Measurements from ENCODE around the gene GPR137B.
A peak's percentile ranks its signal among the peaks of the same experiment; 100 is the strongest.

GPR137B gene, protein sequence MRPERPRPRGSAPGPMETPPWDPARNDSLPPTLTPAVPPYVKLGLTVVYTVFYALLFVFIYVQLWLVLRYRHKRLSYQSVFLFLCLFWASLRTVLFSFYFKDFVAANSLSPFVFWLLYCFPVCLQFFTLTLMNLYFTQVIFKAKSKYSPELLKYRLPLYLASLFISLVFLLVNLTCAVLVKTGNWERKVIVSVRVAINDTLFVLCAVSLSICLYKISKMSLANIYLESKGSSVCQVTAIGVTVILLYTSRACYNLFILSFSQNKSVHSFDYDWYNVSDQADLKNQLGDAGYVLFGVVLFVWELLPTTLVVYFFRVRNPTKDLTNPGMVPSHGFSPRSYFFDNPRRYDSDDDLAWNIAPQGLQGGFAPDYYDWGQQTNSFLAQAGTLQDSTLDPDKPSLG

DNA sequence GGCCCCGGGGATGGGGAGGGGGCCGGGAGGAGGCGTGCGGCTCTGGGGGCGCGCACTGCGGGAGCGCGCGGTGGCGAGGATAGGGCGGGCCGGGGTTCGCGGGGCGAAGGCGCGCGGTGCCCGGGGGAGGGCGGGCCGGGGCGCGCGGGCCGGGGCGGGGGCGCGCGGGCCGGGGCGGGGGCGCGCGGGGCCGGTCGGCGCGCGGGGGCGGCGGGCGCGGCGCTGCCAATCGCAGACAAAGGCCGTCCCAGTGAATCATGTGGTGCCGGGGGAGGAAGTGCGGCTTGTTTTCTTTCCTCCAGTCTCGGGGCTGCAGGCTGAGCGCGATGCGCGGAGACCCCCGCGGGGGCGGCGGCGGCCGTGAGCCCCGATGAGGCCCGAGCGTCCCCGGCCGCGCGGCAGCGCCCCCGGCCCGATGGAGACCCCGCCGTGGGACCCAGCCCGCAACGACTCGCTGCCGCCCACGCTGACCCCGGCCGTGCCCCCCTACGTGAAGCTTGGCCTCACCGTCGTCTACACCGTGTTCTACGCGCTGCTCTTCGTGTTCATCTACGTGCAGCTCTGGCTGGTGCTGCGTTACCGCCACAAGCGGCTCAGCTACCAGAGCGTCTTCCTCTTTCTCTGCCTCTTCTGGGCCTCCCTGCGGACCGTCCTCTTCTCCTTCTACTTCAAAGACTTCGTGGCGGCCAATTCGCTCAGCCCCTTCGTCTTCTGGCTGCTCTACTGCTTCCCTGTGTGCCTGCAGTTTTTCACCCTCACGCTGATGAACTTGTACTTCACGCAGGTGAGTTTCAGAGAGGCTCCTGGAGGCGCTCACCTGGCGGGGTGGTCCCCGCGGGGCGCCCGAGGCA lies at the start of gene GPR137B:
TSS of gene GPR137B (plus strand) at position 287 of the 851 bp plus-strand sequence. CDS start at position 371, 84 bp downstream.
- peak; percentile 67 for DNase-seq

DNA sequence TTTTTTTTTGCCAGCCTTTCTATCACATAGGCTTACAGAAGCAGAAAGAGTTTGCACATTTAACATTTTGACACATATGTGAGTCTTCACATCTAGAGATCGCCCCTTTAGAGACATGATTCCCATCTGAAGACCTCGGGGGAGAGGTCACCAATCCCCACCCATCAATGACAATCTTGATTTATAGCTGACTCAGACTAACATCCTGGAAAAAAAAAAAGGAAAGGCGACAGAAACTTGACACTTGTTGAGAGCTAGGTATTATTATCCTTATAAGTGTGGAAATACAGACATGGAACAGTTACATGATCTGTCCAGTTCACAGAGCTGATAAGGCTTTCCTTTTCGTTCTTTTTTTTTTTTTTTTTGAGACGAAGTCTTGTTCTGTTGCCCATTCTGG lies 49.4 kb upstream of the GPR137B start:
- DNase-seq, result no peak

DNA sequence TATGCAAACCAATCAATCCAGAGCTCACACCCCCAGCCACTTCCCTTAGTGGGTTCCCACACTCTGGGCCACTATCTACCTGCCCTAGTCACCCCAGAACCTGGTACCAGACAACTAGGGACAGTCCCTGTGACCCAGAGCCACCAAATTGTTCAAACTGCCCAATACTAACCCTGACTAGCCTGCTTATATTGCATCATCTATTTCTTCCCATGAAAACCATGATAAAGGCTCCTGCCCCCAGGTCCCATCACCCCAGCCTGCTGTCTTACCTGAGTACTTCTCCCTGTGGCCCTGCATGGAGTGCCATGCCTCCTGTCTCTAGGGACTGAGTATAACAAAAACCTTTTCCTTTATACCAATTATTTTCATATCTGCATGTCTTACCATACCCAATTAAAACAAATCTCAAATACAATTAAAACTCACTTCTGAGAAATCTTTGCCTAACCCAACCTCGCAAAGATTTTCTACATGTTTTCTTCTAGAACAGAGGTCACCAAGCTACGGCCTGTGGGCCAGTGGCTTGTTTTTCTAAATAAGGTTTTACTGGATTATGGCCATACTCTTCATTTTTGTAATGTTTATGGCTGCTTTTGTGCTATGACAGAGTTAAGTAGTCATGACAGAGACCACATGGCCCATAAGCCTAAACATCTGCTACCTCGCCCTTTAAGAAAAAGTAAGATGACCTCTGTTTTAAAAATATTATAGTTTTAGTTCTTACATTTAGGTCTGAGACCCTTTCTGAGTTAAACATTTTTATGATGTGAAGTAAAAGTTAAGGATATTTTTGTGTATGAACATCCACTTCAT lies 46.4 kb upstream of the GPR137B start:
- DNase-seq, result no peak

DNA sequence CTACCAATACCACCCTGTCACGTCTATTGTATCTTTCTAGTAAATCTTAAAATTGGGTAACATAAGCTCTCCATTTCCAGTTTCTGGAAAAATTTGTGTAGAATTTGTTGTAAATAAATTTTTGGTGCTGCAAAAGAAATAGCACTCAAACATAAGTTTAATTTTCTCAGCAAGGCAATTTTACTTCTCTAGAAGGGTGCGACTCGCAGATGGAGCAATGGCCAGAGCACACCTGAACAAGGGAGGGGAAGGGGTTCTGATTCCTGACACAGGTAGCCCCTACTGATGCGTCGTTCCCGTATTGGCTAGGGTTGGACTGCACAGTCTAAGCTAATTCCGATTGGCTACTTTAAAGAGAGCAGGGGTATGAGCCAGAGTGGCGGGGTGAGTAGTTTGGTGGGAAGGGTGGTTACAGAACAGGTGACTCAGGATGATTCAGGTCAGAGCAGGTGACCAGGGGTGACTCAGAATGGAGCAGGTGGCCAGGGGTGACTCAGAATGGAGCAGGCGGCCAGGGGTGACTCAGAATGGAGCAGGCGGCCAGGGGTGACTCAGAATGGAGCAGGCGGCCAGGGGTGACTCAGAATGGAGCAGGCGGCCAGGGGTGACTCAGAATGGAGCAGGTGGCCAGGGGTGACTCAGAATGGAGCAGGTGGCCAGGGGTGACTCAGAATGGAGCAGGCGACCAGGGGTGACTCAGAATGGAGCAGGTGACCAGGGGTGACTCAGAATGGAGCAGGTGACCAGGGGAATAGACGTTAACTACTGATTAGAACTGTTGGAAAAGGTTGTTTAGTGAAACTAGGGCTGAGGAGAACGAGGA lies 45.5 kb upstream of the GPR137B start:
- DNase-seq, result peak; percentile 80

DNA sequence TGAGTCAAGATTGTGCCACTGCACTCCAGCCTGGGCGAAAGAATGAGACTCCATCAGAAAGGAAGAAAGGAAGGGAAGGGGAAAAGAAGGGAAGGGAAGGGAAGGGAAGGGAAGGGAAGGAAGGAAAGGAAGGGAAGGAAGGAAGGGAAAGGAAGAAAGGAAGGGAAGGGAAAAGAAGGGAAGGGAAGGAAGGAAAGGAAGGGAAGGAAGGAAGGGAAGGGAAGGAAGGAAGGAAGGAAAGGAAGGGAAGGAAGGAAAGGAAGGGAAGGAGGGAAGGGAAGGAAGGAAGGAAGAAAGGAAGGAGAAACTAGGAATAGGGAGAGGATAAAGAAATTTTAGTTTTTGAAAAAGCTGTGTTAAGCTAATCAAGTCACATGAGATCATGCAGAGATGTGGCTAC lies 44.1 kb upstream of the GPR137B start:
- no peak for DNase-seq

DNA sequence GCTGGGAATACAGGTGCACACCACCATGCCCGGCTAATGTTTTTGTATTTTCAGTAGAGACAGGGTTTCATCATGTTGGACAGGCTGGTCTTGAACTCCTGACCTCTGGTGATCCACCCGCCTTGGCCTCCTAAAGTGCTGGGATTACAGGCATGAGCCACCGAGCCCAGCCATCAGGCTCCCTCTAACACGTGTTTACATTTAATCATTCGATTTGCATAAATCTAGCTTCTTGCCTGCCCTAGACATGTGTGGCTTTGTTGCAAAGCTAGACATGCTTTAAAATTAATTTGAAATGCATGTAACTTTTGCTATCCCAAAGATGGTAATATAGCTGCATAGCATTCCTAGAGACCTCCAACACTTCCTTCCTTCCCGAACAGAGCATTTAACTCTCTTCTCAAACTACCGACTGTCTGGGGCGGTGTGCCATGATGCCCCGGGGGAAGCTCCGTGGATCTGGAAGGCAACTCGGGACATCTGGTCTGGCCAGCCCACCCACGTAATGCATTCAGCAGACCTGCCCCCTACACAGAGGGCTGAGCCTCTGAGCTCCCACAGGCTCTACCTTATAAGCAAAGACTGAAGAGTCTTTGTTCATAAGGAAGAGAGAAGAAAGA lies 42.9 kb upstream of the GPR137B start:
- no peak for DNase-seq

DNA sequence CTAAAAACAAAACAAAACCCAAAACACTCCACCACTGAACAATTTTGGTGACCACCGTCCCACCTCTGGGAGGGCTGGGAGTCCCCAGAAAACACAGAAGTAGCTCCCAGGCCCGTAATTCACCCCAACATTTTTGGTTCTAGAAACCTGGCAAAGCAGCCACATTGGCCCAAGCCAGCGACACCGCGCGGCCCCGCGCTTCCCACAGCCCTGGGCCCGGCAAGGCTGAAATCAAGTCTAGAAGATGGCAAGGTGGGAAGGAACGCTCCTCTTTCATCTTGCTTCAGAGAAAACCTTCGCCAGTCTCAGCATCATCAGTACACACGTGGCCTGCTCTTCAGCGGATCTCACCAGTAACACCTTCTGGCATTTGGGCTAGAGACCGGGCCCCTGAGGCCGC lies 41.5 kb upstream of the GPR137B start:
- DNase-seq, result no peak

DNA sequence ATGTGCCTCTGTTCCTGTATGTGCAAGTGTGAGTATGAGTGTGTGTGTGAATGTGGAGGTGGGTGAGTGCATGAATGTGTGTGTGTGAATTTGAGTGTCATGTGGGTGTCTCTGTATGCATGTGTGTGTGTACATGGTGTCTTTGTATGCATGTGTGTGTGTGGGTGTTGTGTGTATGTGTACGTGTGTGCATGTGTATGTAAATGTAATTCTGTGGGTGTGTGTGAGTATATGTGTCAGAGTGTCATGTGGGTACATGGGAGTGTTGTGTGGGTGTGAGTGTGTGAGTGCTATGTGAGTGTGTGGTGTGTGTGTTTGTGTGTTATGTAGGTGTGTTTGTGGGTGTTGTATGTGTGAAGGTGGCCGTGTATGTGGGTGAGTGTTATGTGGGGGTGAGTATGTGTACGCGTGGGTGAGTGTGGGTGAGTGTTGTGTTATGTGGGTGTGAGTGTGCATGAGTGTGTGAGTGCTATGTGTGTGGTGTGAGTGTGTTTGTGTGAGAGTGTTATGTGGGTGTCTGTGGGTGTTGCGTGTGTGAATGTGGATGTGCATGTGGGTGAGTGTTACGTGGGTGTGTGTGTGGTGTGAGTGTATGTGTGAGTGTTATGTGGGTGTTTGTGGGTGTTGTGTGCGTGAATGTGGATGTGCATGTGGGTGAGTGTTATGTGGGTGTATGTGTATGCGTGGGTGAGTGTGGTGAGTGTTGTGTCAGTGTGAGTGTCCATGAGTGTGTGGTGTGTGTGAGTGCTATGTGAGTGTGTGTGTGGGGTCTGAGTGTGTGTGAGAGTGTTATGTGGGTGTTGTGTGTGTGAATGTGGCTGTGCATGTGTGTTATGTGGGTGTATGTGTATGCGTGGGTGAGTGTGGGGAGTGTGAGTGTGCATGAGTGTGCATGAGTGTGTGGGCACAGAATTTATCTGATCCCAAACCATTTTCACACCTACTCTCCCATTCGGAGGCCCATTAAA lies 40.8 kb upstream of the GPR137B start:
- DNase-seq, result no peak

DNA sequence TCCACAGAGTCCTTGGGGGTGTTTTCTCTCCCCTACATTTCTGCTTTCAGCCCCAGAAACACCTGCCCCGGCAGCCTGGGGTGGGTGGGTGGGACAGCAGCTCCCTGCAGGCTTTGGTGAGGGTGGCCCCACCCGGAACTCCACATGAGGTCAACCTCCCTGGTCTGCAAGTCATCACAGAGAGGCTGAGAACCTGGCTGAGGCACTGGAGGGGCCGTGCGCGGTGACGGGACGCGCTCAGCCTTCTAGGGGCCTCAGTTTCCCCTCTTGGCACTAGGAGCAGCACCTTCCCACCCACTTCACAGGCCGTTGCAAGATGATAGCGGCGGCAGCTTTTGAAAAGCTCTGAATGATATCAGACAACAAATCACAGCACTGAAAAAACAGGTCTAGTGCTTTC lies 39.7 kb upstream of the GPR137B start:
- no peak for DNase-seq

DNA sequence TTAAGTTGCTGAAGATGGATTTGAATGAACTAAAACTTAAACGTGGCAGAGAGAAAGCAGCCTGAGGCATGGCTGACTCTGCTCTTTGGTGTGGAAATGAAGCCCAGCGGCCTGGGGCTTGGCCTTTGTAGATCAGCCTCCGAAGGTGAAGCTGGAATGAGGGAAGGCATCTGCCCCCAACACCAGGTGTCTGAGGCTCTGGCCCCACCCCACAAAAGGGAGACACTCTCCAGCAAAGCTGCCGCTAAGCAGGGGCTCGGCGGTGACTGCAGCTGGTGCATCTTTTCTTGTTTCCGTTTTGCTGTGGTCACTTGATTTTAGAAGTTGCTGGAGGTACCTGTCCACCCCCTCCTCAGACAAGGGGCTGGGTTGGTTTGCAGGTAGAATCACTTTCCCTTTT lies 39.3 kb upstream of the GPR137B start:
- no peak for DNase-seq

DNA sequence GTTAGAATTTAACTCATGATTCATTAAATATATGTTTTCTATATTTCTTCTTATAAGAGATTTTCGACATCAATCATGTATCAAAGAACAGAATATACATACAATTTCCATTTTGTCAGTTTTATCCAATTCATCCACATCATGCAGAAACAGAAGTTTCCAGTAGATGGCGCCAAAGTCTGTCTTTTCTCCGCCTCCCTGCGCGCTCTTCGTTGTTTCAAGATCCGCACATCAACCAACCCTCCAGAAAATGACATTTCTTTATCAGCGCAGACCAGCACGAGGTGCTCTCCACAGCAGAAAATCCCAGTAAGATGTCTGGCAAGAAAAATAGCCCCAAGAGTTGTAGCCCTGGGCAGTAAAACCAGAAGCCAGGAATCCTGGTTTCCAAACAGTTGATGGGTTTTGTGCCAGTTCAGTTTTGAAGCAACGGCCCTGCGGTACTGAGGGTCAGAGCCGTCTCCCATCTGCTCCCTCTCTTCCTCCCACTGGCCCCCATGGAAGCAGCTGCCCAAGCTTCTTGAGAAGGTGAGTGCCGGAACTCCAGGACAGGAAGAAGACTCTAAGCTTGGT lies 38.6 kb upstream of the GPR137B start:
- DNase-seq, result peak; percentile 57

DNA sequence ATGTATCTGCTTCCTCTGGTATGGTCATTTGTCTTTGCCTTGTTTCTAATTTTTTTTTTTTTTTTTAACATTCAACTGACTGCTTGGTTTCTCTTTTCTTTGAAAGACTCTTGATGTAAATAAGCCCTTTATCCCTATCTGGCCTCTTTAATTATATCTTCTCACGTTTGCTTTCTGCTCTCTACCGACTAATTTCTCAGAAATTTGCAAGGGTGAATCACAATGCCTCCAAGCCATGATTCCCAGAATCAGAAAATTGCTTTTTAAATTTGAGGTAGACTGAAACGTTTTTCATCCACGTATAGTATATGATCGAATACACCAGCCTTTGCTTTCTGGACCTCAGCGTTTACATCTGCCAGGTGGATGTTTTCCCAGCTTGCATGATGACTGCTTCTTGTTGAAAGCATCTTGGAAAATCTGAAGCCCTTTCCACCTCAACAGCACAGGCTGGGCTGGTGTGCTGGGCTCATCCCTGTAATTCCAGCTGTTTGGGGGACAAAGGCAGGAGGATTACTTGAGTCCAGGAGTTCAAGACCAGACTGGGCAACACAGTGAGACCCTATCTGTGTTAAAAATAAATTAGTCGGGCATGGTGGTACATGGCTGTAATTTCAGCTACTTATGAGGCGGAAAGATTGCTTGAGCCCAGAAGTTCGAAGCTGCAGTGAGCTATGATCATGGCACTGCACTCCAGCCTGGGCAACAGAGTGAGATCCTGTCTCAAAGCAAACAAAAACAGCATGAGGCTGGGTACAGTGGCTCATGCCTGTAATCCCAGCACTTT lies 35.0 kb upstream of the GPR137B start:
- no peak for DNase-seq

DNA sequence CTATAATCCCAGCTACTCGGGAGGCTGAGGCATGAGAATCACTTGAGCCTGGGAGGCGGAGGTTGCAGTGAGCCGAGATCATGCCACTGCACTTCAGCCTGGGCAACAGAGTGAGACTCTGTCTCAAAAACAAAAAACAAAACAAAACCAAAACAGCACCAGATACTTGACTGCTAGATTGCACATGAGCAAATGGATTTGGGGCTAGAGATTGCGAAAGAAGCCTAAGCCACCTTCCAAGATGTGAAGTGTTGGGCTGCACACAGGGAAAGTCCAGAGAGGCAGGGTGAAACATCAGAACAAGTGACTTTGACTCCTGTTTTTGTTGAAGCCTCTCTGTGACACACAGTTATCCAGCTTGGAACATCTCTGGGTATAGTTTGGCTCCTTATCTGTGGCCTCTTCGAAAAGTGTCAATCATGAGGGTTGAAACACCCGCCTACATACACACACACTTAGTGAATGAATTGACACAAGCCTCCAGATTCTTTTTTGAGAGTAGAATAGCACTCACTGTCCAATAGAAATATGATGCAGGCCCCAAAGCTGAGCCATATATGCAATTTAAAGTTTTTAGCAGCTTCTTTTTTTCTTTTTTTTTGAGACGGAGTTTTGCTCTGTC lies 34.2 kb upstream of the GPR137B start:
- DNase-seq, result no peak

DNA sequence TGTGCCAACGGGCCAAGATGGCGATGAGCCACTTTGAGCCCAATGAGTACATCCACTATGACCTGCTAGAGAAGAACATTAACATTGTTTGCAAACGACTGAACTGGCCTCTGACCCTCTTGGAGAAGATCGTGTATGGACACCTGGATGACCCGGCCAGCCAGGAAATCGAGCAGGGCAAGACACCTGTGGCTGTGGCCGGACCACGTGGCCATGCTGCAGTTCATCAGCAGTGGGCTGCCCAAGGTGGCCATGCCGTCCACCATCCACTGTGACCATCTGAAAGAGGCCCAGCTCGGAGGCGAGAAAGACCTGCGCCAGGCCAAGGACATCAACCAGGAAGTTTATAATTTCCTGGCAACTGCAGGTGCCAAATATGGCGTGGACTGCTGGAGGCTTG lies 32.2 kb upstream of the GPR137B start:
- no peak for DNase-seq

DNA sequence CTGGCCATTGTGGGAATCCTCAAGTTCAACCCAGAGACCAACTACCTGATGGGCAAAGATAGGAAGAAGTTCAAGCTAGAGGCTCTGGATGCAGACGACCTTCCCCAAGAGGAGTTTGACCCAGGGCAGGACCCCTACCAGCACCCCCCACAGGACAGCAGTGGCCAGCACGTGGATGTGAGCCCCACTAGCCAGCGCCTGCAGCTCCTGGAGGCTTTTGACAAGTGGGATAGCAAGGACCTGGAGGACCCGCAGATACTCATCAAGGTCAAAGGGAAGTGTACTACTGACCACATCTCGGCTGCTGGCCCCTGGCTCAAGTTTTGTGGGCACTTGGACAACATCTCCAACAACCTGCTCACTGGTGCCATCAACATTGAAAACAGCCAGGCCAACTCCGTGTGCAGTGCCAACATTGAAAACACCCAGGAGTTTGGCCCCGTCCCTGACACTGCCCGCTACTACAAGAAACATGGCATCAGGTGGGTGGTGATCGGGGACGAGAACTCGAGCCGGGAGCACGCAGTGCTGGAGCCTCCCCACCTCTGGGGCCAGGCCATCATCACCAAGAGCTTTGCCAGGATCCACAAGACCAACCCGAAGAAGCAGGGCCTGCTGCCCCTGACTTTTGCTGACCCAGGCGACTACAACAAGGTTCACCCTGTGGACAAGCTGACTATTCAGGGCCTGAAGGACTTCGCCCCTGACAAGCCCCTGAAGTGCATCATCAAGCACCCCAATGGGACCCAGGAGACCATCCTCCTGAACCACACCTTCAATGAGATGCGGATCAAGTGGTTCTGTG lies 30.6 kb upstream of the GPR137B start:
- DNase-seq, result no peak

DNA sequence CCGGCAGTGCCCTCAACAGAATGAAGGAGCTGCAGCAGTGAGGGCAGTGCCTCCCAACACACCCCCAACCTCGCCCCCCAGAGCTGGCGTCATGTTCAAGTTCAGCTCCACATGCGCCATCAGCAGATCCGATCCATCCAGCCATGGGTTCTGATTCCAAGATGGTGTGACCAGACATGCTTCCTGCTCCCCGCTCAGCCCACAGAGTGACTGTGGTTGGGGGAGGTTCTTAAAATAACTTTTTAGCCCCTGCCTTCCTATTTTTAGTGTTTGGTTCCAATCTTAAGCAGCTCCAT lies 30.1 kb upstream of the GPR137B start:
- no peak for DNase-seq

DNA sequence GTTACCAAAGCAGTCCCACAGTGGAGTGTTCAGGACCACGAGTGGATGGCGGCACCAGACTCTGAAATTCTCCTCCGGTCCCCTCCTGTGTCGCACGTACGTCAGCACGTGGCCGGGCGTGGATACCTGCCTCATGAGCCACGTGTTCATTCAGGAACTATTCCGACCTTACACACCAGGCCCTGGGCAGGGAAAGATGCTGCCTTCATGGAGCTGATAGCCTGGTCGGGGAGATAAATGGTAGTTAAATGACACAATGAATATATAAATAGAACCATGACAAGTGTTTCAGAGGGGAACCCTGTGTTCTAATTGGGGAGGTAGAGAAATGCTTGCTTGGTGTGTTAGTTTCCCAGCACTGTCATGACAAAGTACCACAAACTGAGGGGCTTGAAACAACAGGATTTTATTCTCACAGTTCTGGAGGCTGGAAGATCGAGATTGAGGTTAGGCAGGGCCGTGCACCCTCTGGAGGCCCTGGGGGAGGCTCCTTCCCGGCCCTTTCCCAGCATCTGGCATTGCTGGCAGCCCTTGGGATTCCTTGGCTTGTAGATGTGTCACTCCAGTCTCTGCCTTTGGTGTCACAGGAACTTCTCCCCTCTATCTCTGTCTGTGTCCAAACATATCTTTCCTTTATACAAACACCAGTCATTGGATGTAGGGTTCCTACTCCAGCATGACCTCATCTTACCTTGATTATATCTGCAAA lies 28.9 kb upstream of the GPR137B start:
- DNase-seq, result no peak
